GM19238 (cell line): ENCODE results near the gene COX7B.
"Not testable (repeated sequence)": the region's sequence is repeated elsewhere in the genome, so short reads cannot be mapped to it uniquely, and the experiment has no call there.

ENCODE experiments used
- DNase-seq: peaks from one replicate; pipeline ENCODE4 v3.0.0; 2011; ENCODE audit warnings: low spot score; ENCODE audit not compliant: insufficient read length

Gene COX7B

DNA sequence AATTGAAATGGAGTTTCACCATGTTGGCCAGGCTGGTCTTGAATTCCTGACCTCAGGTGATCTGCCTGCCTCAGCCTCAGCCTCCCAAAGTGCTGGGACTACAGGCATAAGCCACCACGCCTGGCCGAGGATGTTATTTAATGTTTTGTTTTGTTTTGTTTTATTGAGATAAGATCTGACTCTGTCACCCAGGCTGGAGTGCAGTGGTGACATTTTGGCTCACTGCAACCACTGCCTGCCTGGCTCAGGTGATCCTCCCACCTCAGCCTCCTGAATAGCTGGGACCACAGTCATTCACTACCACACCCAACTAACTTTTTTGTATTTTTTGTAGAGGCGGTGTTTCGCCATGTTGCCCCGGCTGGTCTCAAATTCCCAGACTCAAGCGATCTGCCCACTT, 45.8 kb downstream of the COX7B start:
- DNase-seq, result not testable (repeated sequence)

DNA sequence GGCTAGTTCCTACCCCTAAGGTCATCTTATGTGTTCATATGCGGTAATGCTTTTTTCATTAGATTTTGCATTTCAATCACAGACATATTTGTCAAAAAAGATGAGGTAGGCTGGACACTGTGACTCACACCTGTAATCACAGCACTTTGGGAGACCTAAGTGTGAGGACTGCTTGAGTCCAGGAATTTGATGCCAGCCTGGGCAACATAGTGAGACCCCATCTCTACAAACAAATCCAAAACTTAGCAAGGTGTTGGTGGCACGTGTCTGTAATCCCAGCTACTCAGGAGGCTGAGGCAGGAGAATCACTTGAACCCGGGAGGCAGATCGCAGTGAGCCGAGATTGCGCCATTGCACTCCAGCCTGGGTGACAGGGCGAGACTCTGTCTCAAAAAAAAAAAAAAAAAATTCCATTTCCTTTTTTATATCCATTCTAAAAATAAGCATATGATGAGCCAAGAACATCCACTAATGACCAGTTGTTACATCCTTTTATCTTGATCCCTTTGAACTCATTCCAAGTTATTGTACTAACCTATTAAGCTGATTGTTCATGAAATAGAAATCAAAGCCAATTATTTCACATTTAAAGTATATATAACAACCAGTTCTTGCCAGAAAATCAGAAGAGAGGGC, 46.8 kb downstream of the COX7B start:
- DNase-seq, result no peak

DNA sequence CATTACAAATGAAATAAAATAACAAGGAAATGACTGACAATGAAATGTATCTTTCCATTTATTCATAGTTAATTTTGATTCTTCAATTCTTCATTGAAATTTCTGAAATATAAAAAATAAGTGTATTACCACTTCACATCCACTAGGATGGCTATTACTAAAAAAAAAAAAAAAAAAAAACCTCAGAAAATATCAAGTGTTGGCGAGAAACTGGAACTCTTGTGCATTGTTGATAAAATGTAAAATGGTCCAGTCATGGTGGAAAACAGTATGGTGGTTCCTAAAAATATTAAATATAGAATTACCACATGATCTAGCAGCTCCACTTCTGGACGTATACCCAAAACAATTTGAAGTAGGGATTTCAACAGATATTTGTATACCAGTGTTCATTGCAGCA, 47.3 kb downstream of the COX7B start:
- DNase-seq, result no peak

DNA sequence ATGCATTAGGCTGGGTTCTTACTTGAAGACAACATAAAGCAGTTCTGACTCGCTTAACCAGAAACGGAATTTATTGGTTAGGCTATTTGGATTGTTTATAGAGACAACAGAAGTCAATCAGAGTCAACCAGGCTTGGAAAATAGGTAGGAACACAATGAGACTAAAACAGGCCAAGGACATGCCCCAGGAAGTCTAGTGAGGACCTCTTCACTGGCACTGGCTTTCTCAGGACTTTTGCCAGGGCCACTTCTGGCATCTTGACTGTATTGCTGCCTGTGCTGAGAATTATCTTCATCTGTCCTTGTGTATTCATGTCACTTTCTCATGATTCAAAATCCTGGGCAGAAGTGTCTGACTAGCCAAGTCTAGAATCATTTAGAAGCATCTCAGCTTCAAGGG, 50.6 kb downstream of the COX7B start:
- DNase-seq, result no peak

DNA sequence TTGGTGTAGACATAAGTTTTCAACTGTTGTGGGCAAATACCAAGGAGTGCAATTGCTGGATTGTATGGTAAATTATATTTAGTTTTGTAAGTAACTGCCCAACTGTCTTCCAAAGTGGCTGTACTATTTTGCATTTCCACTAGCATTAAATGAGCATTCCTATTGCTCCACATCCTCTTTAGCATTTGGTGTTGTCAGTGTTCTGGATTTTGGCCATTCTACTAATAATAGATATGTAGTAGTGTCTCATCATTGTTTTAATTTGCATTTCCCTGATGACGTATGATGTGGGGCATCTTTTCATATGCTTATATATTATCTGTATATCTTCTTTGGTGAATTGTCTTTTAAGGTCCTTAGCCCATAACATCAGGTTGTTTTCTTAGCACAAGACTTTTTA, 52.9 kb downstream of the COX7B start:
- DNase-seq, result no peak

DNA sequence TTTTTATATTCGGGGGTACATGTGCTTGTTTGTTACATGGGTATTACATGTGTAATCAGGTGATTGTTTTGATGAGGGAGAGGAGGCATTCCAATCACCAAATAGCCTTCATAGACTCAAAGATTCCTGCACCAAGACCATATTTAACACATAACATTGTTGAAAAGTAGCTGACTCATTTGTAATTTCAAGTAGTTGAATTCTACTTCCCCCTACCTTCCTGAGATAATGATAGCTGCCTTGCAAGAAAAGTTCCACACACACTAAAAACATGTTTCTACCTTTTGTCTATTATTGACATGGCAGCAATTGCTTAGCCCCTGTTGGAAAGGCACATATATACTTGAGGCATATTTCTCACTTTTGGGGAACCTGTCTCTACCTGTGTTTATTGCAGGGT, 54.0 kb downstream of the COX7B start:
- no peak for DNase-seq

DNA sequence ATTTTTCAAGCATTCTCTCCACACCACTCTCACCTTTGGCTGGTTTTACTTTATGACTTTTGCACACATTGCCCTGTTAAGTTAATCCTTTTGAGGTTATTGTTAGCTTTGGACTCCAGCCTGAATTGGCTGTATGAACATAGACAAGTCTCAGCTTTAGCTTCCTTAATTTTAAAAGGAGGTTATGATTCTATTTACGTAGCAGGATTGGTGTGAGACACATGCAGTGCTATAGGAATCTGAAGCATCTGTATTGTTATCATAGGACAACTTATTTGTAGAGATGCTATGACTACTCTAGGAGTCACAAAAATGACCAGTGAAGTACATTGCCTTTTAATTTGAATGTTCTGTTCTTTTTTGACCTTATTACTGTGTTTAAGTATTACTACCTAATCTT, 54.4 kb downstream of the COX7B start:
- no peak for DNase-seq
